Measurements from ENCODE around the gene CMIP. TPM values are rescaled to one million over a fixed set of nuclear protein-coding genes. Genes with fewer than 3 reads are reported as not detected.

Gene CMIP
- total and polyA plus RNA-seq, 10 of the 15 experiments (the other 5 are each of a cell fraction or from before 2014, with no cell fraction given) = 1.2 to 43.2 (median 4.4) TPM

GRCh38 chr16:81744385-81744784, 299.8 kb downstream of the CMIP start (continued):
- TF ChIP-seq, protein P1, sequence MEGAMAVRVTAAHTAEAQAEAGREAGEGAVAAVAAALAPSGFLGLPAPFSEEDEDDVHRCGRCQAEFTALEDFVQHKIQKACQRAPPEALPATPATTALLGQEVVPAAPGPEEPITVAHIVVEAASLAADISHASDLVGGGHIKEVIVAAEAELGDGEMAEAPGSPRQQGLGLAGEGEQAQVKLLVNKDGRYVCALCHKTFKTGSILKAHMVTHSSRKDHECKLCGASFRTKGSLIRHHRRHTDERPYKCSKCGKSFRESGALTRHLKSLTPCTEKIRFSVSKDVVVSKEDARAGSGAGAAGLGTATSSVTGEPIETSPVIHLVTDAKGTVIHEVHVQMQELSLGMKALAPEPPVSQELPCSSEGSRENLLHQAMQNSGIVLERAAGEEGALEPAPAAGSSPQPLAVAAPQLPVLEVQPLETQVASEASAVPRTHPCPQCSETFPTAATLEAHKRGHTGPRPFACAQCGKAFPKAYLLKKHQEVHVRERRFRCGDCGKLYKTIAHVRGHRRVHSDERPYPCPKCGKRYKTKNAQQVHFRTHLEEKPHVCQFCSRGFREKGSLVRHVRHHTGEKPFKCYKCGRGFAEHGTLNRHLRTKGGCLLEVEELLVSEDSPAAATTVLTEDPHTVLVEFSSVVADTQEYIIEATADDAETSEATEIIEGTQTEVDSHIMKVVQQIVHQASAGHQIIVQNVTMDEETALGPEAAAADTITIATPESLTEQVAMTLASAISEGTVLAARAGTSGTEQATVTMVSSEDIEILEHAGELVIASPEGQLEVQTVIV (IDR thresholded peaks at IDR 0.05; ENCODE audit: borderline replicate concordance, partially characterized antibody) = no peak
- TF ChIP-seq ZSCAN29 (IDR thresholded peaks at IDR 0.05) (no peak), PRDM15 (CRISPR knock-in tag; IDR thresholded peaks at IDR 0.05) (no peak), ATF7 (IDR thresholded peaks at IDR 0.05; ENCODE audit: low read depth) (no peak), RCOR1 (conservative IDR thresholded peaks at IDR 0.05; ENCODE audit: low read depth, low read length) (no peak), NR2C2 (IDR thresholded peaks at IDR 0.05; ENCODE audit: borderline replicate concordance, control insufficient read depth, insufficient read length, low read depth) (no peak), NFIC (IDR thresholded peaks at IDR 0.05; ENCODE audit: low read depth, low read length) (no peak), ZNF384 (IDR thresholded peaks at IDR 0.05; ENCODE audit: borderline replicate concordance, low read depth, low read length) (no peak)

Data from GM12878 (cell line).